Measurements from ENCODE around the gene BBS9.

The BBS9 gene

GRCh38 chr7:33579673-33579960, 450.3 kb downstream of the BBS9 start:
- Histone ChIP-seq H3K36me3 (replicated peaks; ENCODE audit: insufficient read depth, low read length) (no peaks in the 10 kb centered on the region), H3K27ac (ENCODE audit: low read length) (no peak overlapping the region), H3K4me1 (ENCODE audit: low read length) (no peaks in the 10 kb centered on the region), H3K4me3 (ENCODE audit: low read length) (no peak overlapping the region), H2AFZ (ENCODE audit: low read length) (no peak overlapping the region), H3K27me3 (replicated peaks; ENCODE audit: insufficient read depth, low read length) (no peaks in the 10 kb centered on the region), H3K79me2 (ENCODE audit: low read length) (no peaks in the 10 kb centered on the region), H3F3A (ENCODE audit: insufficient read depth, low read length) (no peaks in the 10 kb centered on the region), H3K9me3 (replicated peaks; ENCODE audit: insufficient read depth, low read length) (no peaks in the 10 kb centered on the region), H3K9me2 (replicated peaks; ENCODE audit: insufficient read depth, low read length) (no peaks in the 10 kb centered on the region), H4K20me1 (ENCODE audit: insufficient read depth, low read length) (no peaks in the 10 kb centered on the region), H3K9ac (ENCODE audit: low read length) (no peak overlapping the region), H3K4me2 (ENCODE audit: low read depth, low read length) (no peak overlapping the region)
- no peak for DNase-seq
- TF ChIP-seq EZH2 (optimal IDR thresholded peaks at IDR 0.05; ENCODE audit: low read depth, low read length) (no peak), EZH2phosphoT487 (IDR thresholded peaks at IDR 0.05; ENCODE audit: low read length) (no peak), CTCF (IDR thresholded peaks at IDR 0.05; ENCODE audit: low read length) (no peak)

GRCh38 chr7:33581236-33581635, 451.9 kb downstream of the BBS9 start:
- no peaks in the 10 kb centered on the region for H3K36me3 ChIP-seq (replicated peaks; ENCODE audit: insufficient read depth, low read length)
- H3K4me1 ChIP-seq (ENCODE audit: low read length), result no peaks in the 10 kb centered on the region
- H3K4me3 ChIP-seq (ENCODE audit: low read length), result no peak overlapping the region
- no peaks in the 10 kb centered on the region for H4K20me1 ChIP-seq (ENCODE audit: insufficient read depth, low read length)
- H3F3A ChIP-seq (ENCODE audit: insufficient read depth, low read length), result no peaks in the 10 kb centered on the region
- no peak overlapping the region for H3K27ac ChIP-seq (ENCODE audit: low read length)
- H3K79me2 ChIP-seq (ENCODE audit: low read length), result no peaks in the 10 kb centered on the region
- H3K4me2 ChIP-seq (ENCODE audit: low read depth, low read length), result no peak overlapping the region
- H3K27me3 ChIP-seq (replicated peaks; ENCODE audit: insufficient read depth, low read length), result no peaks in the 10 kb centered on the region
- no peaks in the 10 kb centered on the region for H3K9me2 ChIP-seq (replicated peaks; ENCODE audit: insufficient read depth, low read length)
- no peak overlapping the region for H3K9ac ChIP-seq (ENCODE audit: low read length)
- H3K9me3 ChIP-seq (replicated peaks; ENCODE audit: insufficient read depth, low read length), result no peaks in the 10 kb centered on the region
- no peak for TF ChIP-seq EZH2phosphoT487 (IDR thresholded peaks at IDR 0.05; ENCODE audit: low read length)
- no peak for TF ChIP-seq CTCF (IDR thresholded peaks at IDR 0.05; ENCODE audit: low read length)
- TF ChIP-seq EZH2 (optimal IDR thresholded peaks at IDR 0.05; ENCODE audit: low read depth, low read length), result no peak
- DNase-seq, result no peak
- no peak overlapping the region for H2AFZ ChIP-seq (ENCODE audit: low read length)

GRCh38 chr7:33582104-33582503, 452.7 kb downstream of the BBS9 start:
- Histone ChIP-seq H3K4me1 (ENCODE audit: low read length) (no peaks in the 10 kb centered on the region), H3K9me3 (replicated peaks; ENCODE audit: insufficient read depth, low read length) (no peaks in the 10 kb centered on the region), H3K4me2 (ENCODE audit: low read depth, low read length) (no peak overlapping the region), H3K9me2 (replicated peaks; ENCODE audit: insufficient read depth, low read length) (no peaks in the 10 kb centered on the region), H3K79me2 (ENCODE audit: low read length) (no peaks in the 10 kb centered on the region), H4K20me1 (ENCODE audit: insufficient read depth, low read length) (no peaks in the 10 kb centered on the region), H3K27me3 (replicated peaks; ENCODE audit: insufficient read depth, low read length) (no peaks in the 10 kb centered on the region), H3F3A (ENCODE audit: insufficient read depth, low read length) (no peaks in the 10 kb centered on the region), H3K9ac (ENCODE audit: low read length) (no peak overlapping the region), H3K4me3 (ENCODE audit: low read length) (no peak overlapping the region), H3K36me3 (replicated peaks; ENCODE audit: insufficient read depth, low read length) (no peaks in the 10 kb centered on the region), H2AFZ (ENCODE audit: low read length) (no peak overlapping the region), H3K27ac (ENCODE audit: low read length) (no peak overlapping the region)
- TF ChIP-seq EZH2 (optimal IDR thresholded peaks at IDR 0.05; ENCODE audit: low read depth, low read length), result no peak
- TF ChIP-seq CTCF (IDR thresholded peaks at IDR 0.05; ENCODE audit: low read length), result no peak
- TF ChIP-seq EZH2phosphoT487 (IDR thresholded peaks at IDR 0.05; ENCODE audit: low read length), result no peak
- no peak for DNase-seq
